Stimulated activated CD8-positive, alpha-beta memory T cell treated with anti-CD3 and anti-CD28 coated beads, Interleukin-7, amount 100 ng/mL, for 1 hour (primary cell): ENCODE data around the gene KRTAP4-3.
"Not testable (repeated sequence)": the region's sequence is repeated elsewhere in the genome, so short reads cannot be mapped to it uniquely, and the experiment has no call there.

Experiments
- DNase-seq, 2 donors: peaks; one replicate each; pipeline ENCODE4 v3.0.0-alpha.2; 2020; ENCODE audit warnings: low read depth in 2 of 2

The KRTAP4-3 gene

GRCh38 chr17:41117846-41118386, 50.1 kb downstream of the KRTAP4-3 start, which contains the start of gene KRTAP4-11:
Gene KRTAP4-11, minus strand, starts transcription at chr17:41118373. Its CDS starts 58 bp downstream, at chr17:41118315.
- DNase-seq: not testable (repeated sequence)
